WTC11 (cell line): ENCODE measurements around the gene NR3C2. TPM values are rescaled to one million over a fixed set of nuclear protein-coding genes. Genes with fewer than 3 reads are reported as not detected.

Experiments
- ATAC-seq: fragments of 200-7000 bp; cut with Tn5 transposase; 2 replicates; pipeline ENCODE4 v1.10.0; 2021; ENCODE audit warnings: mild to moderate bottlenecking, moderate library complexity
- CTCF ChIA-PET: fragments of 300-600 bp; sonication (Branson Sonifier 250); formaldehyde crosslinking; loops from one replicate; lab custom pipeline; 2021; ENCODE audit warnings: antibody characterized with exemption; lab: Charles Lee
- POLR2A ChIA-PET: fragments of 350-600 bp; sonication (Branson Sonifier 250); formaldehyde crosslinking; loops from one replicate; lab custom pipeline; 2021; ENCODE audit warnings: antibody characterized with exemption; lab: Charles Lee
- DNase-seq: peaks from one replicate; pipeline ENCODE4 v3.0.0; 2021; ENCODE audit warnings: low spot score
- H3K27ac Mint-ChIP-seq: 2 replicates; pipeline ENCODE4 v1.8.0; 2021; ENCODE audit warnings: mixed read lengths
- H3K27me3 Mint-ChIP-seq: 2 replicates; pipeline ENCODE4 v1.8.0; 2021; ENCODE audit warnings: low read depth, mild to moderate bottlenecking, moderate library complexity, mixed read lengths
- H3K36me3 Mint-ChIP-seq: 2 replicates; pipeline ENCODE4 v1.8.0; 2021; ENCODE audit warnings: mixed read lengths
- H3K4me1 Mint-ChIP-seq: 2 replicates; pipeline ENCODE4 v1.8.0; 2022; ENCODE audit warnings: mixed read lengths
- H3K4me3 Mint-ChIP-seq: 2 replicates; pipeline ENCODE4 v1.8.0; 2021; ENCODE audit warnings: mild to moderate bottlenecking, moderate library complexity, mixed read lengths
- H3K9me3 Mint-ChIP-seq: 2 replicates; pipeline ENCODE4 v1.8.0; 2021; ENCODE audit warnings: mixed read lengths
- CBFB ChIP-seq: sonication (generic); formaldehyde crosslinking; IDR thresholded peaks from 2 replicates; pipeline ENCODE4 v1.8.1; 2022; ENCODE audit warnings: mild to moderate bottlenecking, low read depth, missing genetic modification reagents
- CREM ChIP-seq: sonication (generic); formaldehyde crosslinking; IDR thresholded peaks from 2 replicates; pipeline ENCODE4 v1.8.1; 2022; ENCODE audit warnings: mild to moderate bottlenecking, missing genetic modification reagents, moderate library complexity
- EMX1 ChIP-seq: fragments of 250-450 bp; sonication (Bioruptor Pico); IDR thresholded peaks from 2 replicates; pipeline ENCODE4 v1.8.0; 2021; ENCODE audit warnings: mild to moderate bottlenecking
- FOXJ3 ChIP-seq: sonication (generic); formaldehyde crosslinking; IDR thresholded peaks from 2 replicates; pipeline ENCODE4 v1.9.0; 2021; ENCODE audit warnings: missing genetic modification reagents, mild to moderate bottlenecking, borderline replicate concordance
- MXD4 ChIP-seq: fragments of 250-450 bp; sonication (Bioruptor Pico); IDR thresholded peaks from 2 replicates; pipeline ENCODE4 v1.8.0; 2021; ENCODE audit warnings: mild to moderate bottlenecking, moderate library complexity, borderline replicate concordance
- NFE2L1 ChIP-seq: sonication (generic); formaldehyde crosslinking; IDR thresholded peaks from 2 replicates; pipeline ENCODE4 v1.8.1; 2023; ENCODE audit warnings: missing genetic modification reagents
- NFYB ChIP-seq: sonication (generic); formaldehyde crosslinking; conservative IDR thresholded peaks from 2 replicates; pipeline ENCODE4 v1.8.0; 2022; ENCODE audit warnings: low read depth, missing genetic modification reagents
- NR3C1 ChIP-seq: sonication (generic); formaldehyde crosslinking; conservative IDR thresholded peaks from 2 replicates; pipeline ENCODE4 v1.8.1; 2023; ENCODE audit warnings: low read depth, mild to moderate bottlenecking, missing genetic modification reagents
- SOX15 ChIP-seq: fragments of 250-450 bp; sonication (Bioruptor Pico); IDR thresholded peaks from 2 replicates; pipeline ENCODE4 v1.9.0; 2021; ENCODE audit warnings: mild to moderate bottlenecking
- TCF7 ChIP-seq: sonication (generic); formaldehyde crosslinking; IDR thresholded peaks from 2 replicates; pipeline ENCODE4 v1.8.0; 2022; ENCODE audit warnings: mild to moderate bottlenecking, low read depth, missing genetic modification reagents, moderate library complexity
- TP53 ChIP-seq: sonication (generic); formaldehyde crosslinking; IDR thresholded peaks from 2 replicates; pipeline ENCODE4 v1.8.1; 2023; ENCODE audit warnings: mild to moderate bottlenecking, missing genetic modification reagents
- ZBTB21 ChIP-seq: sonication (generic); formaldehyde crosslinking; IDR thresholded peaks from 2 replicates; pipeline ENCODE4 v1.8.1; 2023; ENCODE audit warnings: mild to moderate bottlenecking, missing genetic modification reagents, borderline replicate concordance
- ZNF121 ChIP-seq: sonication (generic); formaldehyde crosslinking; IDR thresholded peaks from 2 replicates; pipeline ENCODE4 v1.8.0; 2023; ENCODE audit warnings: missing genetic modification reagents
- ZNF138 ChIP-seq: sonication (generic); formaldehyde crosslinking; conservative IDR thresholded peaks from 2 replicates; pipeline ENCODE4 v1.8.1; 2022; ENCODE audit warnings: mild to moderate bottlenecking, moderate library complexity, missing genetic modification reagents
- ZNF232 ChIP-seq: sonication (generic); formaldehyde crosslinking; IDR thresholded peaks from 2 replicates; pipeline ENCODE4 v1.8.0; 2022; ENCODE audit warnings: mild to moderate bottlenecking, missing genetic modification reagents
- ZNF396 ChIP-seq: fragments of 250-450 bp; sonication (Bioruptor Pico); IDR thresholded peaks from 2 replicates; pipeline ENCODE4 v1.8.0; 2021; ENCODE audit warnings: mild to moderate bottlenecking, moderate library complexity, borderline replicate concordance
- ZNF423 ChIP-seq: fragments of 250-450 bp; sonication (Bioruptor Pico); IDR thresholded peaks from 2 replicates; pipeline ENCODE4 v2.1.2; 2022; ENCODE audit warnings: mild to moderate bottlenecking, moderate library complexity
- total RNA-seq: library from RNA; stranded (reverse); gene quantifications from 3 replicates; pipeline ENCODE4 v1.2.3, GENCODE V29; 2021
- TF ChIP-seq, protein P1 (sequence below): sonication (generic); formaldehyde crosslinking; IDR thresholded peaks from 2 replicates; pipeline ENCODE4 v1.8.1; 2022; ENCODE audit warnings: low read depth, missing genetic modification reagents, borderline replicate concordance
- TF ChIP-seq, protein P2 (sequence below): fragments of 250-450 bp; sonication (Bioruptor Pico); IDR thresholded peaks from 2 replicates; pipeline ENCODE4 v1.9.0; 2021; ENCODE audit warnings: mild to moderate bottlenecking
- TF ChIP-seq, protein P3 (sequence below): sonication (generic); formaldehyde crosslinking; IDR thresholded peaks from 2 replicates; pipeline ENCODE4 v1.8.1; 2022; ENCODE audit warnings: mild to moderate bottlenecking, missing genetic modification reagents, moderate library complexity, borderline replicate concordance
- TF ChIP-seq, protein P4 (sequence below): sonication (generic); formaldehyde crosslinking; IDR thresholded peaks from 2 replicates; pipeline ENCODE4 v1.8.1; 2022; ENCODE audit warnings: missing genetic modification reagents, borderline replicate concordance

Gene NR3C2
- total RNA-seq, 1 experiment from 2014 or later = 2.8 TPM

DNA sequence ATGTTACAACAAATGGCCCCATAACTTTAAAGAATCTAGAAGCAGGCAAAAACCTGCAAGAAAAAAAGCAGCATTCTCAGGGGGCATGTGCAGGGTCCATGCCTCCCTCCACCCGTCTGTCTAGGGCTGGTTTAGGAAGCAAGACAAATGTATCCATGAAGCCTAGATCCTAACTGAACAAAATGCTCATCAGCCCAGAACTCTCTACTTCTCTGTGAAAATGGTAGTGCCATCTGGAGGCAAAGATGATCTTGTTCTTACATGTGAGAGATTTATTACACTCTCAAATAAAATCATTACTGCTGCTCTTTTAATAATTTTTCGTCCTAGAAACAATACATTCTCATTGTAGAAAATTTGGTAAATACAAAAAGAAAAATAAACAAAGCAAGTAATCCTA lies 26.7 kb downstream of the NR3C2 start:
- POLR2A ChIA-PET = no interaction called here
- TF ChIP-seq ZNF423 (CRISPR knock-in tag) (no peak), CREM (CRISPR knock-in tag) (no peak), CBFB (CRISPR knock-in tag) (no peak), ZBTB21 (CRISPR knock-in tag) (no peak)
- TF ChIP-seq, protein P1, sequence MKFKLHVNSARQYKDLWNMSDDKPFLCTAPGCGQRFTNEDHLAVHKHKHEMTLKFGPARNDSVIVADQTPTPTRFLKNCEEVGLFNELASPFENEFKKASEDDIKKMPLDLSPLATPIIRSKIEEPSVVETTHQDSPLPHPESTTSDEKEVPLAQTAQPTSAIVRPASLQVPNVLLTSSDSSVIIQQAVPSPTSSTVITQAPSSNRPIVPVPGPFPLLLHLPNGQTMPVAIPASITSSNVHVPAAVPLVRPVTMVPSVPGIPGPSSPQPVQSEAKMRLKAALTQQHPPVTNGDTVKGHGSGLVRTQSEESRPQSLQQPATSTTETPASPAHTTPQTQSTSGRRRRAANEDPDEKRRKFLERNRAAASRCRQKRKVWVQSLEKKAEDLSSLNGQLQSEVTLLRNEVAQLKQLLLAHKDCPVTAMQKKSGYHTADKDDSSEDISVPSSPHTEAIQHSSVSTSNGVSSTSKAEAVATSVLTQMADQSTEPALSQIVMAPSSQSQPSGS (CRISPR knock-in tag) = no peak
- TF ChIP-seq, protein P2, sequence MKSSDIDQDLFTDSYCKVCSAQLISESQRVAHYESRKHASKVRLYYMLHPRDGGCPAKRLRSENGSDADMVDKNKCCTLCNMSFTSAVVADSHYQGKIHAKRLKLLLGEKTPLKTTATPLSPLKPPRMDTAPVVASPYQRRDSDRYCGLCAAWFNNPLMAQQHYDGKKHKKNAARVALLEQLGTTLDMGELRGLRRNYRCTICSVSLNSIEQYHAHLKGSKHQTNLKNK (CRISPR knock-in tag) = no peak
- H3K27me3 Mint-ChIP-seq = no peaks in the 10 kb centered on the region
- CTCF ChIA-PET = no interaction called here
- H3K27ac Mint-ChIP-seq = no peak overlapping the region
- no peak overlapping the region for H3K4me3 Mint-ChIP-seq
- ATAC-seq = peak; percentile 30
- no peaks in the 10 kb centered on the region for H3K36me3 Mint-ChIP-seq
- DNase-seq = no peak
- no peaks in the 10 kb centered on the region for H3K9me3 Mint-ChIP-seq
- H3K4me1 Mint-ChIP-seq = peaks cover 13% of the 10 kb centered on the region

DNA sequence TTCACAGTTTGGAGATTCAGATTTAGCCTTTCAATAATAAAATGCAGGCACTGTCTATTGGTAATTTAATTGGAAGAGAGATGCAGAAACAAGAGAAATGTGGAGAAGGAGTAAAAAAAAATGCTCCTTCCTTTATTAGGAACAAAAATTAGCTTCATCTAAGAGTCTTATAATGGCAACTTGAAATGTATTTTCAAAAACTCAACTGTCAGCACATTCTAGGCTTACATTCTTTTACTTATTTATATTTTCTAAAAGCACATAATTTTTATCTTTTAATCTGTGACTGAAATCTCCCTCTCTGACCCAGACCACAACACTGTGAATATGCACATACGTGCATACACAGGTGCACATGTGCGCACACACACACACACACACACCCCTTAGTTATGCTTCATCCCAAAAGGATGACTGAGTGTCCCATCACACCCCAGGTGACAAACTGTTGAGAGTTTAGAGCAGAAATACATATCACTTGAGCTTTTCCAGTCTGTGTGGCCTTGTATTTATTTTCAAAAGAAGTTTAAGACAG lies 29.7 kb downstream of the NR3C2 start:
- TF ChIP-seq FOXJ3 (CRISPR knock-in tag) = no peak
- TF ChIP-seq SOX15 (CRISPR knock-in tag) = no peak
- no peak for TF ChIP-seq NFE2L1 (CRISPR knock-in tag)
- no peak for TF ChIP-seq ZNF232 (CRISPR knock-in tag)
- no peak for TF ChIP-seq MXD4 (CRISPR knock-in tag)
- no peak for TF ChIP-seq EMX1
- no peak for TF ChIP-seq ZNF138 (CRISPR knock-in tag)
- TF ChIP-seq TCF7 (CRISPR knock-in tag) = no peak
- TF ChIP-seq NFYB = no peak
- no peak for TF ChIP-seq NR3C1 (CRISPR knock-in tag)
- TF ChIP-seq ZNF121 (CRISPR knock-in tag) = no peak
- TF ChIP-seq, protein P3, sequence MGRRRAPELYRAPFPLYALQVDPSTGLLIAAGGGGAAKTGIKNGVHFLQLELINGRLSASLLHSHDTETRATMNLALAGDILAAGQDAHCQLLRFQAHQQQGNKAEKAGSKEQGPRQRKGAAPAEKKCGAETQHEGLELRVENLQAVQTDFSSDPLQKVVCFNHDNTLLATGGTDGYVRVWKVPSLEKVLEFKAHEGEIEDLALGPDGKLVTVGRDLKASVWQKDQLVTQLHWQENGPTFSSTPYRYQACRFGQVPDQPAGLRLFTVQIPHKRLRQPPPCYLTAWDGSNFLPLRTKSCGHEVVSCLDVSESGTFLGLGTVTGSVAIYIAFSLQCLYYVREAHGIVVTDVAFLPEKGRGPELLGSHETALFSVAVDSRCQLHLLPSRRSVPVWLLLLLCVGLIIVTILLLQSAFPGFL (CRISPR knock-in tag) = no peak
- TF ChIP-seq, protein P1 (CRISPR knock-in tag) = no peak
- TF ChIP-seq, protein P4, sequence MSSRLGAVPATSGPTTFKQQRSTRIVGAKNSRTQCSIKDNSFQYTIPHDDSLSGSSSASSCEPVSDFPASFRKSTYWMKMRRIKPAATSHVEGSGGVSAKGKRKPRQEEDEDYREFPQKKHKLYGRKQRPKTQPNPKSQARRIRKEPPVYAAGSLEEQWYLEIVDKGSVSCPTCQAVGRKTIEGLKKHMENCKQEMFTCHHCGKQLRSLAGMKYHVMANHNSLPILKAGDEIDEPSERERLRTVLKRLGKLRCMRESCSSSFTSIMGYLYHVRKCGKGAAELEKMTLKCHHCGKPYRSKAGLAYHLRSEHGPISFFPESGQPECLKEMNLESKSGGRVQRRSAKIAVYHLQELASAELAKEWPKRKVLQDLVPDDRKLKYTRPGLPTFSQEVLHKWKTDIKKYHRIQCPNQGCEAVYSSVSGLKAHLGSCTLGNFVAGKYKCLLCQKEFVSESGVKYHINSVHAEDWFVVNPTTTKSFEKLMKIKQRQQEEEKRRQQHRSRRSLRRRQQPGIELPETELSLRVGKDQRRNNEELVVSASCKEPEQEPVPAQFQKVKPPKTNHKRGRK (CRISPR knock-in tag) = no peak
- TF ChIP-seq TP53 (CRISPR knock-in tag) = no peak
- no peak for TF ChIP-seq ZNF396 (CRISPR knock-in tag)
- no peak overlapping the region for H3K27ac Mint-ChIP-seq
- POLR2A ChIA-PET = interaction anchor here (1.0 kb wide), 1 partner anchor 30 kb away, joined by 3 read pairs; no protein-coding TSS in a partner anchor

More for the DNA sequence above, 29.7 kb downstream of the NR3C2 start:
- Mint-ChIP-seq H3K9me3 (no peaks in the 10 kb centered on the region), H3K27me3 (no peaks in the 10 kb centered on the region), H3K36me3 (no peaks in the 10 kb centered on the region), H3K4me1 (peaks cover 21% of the 10 kb centered on the region), H3K4me3 (no peak overlapping the region)
- no peak for ATAC-seq
- CTCF ChIA-PET = no interaction called here
- no peak for DNase-seq
